Measurements from ENCODE around the gene ZNF84.

Gene ZNF84

DNA sequence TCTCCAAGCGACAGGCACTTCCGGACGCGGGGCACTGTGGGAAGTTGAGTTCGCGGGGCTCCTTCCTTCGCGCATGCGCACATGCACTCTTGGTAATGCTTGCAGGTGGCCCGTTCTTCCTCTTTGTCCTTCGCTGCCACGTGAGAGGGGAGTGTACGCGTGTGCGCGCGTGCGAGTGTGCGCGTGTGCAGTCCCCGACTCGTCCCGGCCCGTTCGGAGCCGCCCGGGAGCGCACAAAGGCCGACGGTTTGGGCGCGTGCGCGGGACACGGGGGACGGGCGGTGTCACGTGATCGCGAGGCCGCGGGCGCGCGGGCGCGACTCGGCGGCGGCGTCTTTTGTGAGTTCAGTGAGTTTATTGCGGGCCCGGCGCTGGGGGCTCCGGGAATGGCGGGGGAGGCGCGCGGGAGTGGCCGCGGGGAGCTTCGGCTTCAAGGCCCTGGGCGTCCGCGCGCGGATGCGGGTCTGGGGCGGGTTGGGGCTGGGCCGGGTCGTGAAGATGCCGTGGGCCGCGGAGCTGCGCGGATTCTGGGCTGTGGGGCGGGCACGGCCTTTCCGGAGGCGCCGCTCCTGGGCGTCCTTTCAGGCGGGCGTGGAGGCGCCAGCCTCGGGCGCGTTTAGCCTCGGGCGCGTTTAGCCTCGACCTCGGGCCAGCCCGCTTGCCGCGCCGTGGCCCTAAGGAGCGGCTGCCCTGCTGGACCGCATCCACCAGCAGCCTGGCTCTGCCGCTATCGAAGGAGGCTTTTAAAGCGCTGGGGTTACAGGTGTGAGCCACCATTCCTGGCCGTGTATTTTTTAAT, at the start of gene ZNF84:
TSS of gene ZNF84 (plus strand) at position 303 of the 799 bp plus-strand sequence. CDS start 3,959 bp downstream, outside the sequence.
- H3K9ac ChIP-seq (ENCODE audit: low read length) = peak within 1 kb of the TSS; percentile 84
- TF ChIP-seq EZH2phosphoT487 (IDR thresholded peaks at IDR 0.05; ENCODE audit: low read depth) = no peak
- TF ChIP-seq, protein P1, sequence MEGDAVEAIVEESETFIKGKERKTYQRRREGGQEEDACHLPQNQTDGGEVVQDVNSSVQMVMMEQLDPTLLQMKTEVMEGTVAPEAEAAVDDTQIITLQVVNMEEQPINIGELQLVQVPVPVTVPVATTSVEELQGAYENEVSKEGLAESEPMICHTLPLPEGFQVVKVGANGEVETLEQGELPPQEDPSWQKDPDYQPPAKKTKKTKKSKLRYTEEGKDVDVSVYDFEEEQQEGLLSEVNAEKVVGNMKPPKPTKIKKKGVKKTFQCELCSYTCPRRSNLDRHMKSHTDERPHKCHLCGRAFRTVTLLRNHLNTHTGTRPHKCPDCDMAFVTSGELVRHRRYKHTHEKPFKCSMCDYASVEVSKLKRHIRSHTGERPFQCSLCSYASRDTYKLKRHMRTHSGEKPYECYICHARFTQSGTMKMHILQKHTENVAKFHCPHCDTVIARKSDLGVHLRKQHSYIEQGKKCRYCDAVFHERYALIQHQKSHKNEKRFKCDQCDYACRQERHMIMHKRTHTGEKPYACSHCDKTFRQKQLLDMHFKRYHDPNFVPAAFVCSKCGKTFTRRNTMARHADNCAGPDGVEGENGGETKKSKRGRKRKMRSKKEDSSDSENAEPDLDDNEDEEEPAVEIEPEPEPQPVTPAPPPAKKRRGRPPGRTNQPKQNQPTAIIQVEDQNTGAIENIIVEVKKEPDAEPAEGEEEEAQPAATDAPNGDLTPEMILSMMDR (IDR thresholded peaks at IDR 0.05; ENCODE audit: low read depth, low read length) = no peak
- H2AFZ ChIP-seq (ENCODE audit: low read depth, low read length) = peak within 1 kb of the TSS; percentile 86
- H4K20me1 ChIP-seq (ENCODE audit: insufficient read depth, low read length) = no peaks in the 10 kb centered on the region
- peaks cover 48% of the 10 kb centered on the region for H3K79me2 ChIP-seq (ENCODE audit: low read length)
- no peaks in the 10 kb centered on the region for H3K27me3 ChIP-seq (ENCODE audit: low read depth, low read length)
- peak within 1 kb of the TSS; percentile 70 for H3K4me2 ChIP-seq (ENCODE audit: low read length)
- peak within 1 kb of the TSS; percentile 80 for H3K27ac ChIP-seq (ENCODE audit: low read length)
- H3K9me3 ChIP-seq (ENCODE audit: insufficient read depth, low read length) = peaks cover 55% of the 10 kb centered on the region
- 0 out of 2 replicates have a peak, but pooled peaks cover 3% of the 10 kb centered on the region for H3K4me1 ChIP-seq (ENCODE audit: low read length)
- peak within 1 kb of the TSS; percentile 87 for H3K4me3 ChIP-seq (ENCODE audit: low read length)
- peaks cover 45% of the 10 kb centered on the region for H3K36me3 ChIP-seq (replicated peaks; ENCODE audit: low read depth, low read length)

DNA sequence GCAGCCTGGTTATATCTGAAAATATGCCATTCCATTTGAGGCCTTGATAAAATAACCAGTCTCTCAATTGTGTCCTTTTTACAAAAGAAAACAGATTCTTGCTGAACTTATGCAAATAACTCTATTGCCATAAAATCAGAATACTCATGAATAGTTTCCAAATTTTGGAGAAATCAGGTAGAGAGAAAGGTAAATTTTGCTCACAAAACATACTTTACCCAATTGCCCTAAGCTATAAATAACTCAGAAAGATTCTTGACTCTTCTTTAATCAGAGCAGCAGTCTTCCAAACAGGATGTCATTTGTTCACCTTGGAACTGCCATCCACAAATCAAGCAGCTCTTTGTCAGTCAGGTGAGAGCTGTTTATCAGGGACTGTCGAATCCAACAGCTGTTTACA, 38.6 kb upstream of the ZNF84 start:
- H4K20me1 ChIP-seq (ENCODE audit: insufficient read depth, low read length) = no peaks in the 10 kb centered on the region
- H3K9me3 ChIP-seq (ENCODE audit: insufficient read depth, low read length) = peaks cover 36% of the 10 kb centered on the region
- peaks cover 72% of the 10 kb centered on the region for H3K36me3 ChIP-seq (replicated peaks; ENCODE audit: low read depth, low read length)
- H3K9ac ChIP-seq (ENCODE audit: low read length) = no peak overlapping the region
- TF ChIP-seq, protein P1 (IDR thresholded peaks at IDR 0.05; ENCODE audit: low read depth, low read length) = no peak
- no peak overlapping the region for H2AFZ ChIP-seq (ENCODE audit: low read depth, low read length)
- H3K79me2 ChIP-seq (ENCODE audit: low read length) = peaks cover 89% of the 10 kb centered on the region
- no peaks in the 10 kb centered on the region for H3K4me1 ChIP-seq (ENCODE audit: low read length)
- H3K27me3 ChIP-seq (ENCODE audit: low read depth, low read length) = no peaks in the 10 kb centered on the region
- no peak overlapping the region for H3K27ac ChIP-seq (ENCODE audit: low read length)
- H3K4me3 ChIP-seq (ENCODE audit: low read length) = no peak overlapping the region
- H3K4me2 ChIP-seq (ENCODE audit: low read length) = no peak overlapping the region

DNA sequence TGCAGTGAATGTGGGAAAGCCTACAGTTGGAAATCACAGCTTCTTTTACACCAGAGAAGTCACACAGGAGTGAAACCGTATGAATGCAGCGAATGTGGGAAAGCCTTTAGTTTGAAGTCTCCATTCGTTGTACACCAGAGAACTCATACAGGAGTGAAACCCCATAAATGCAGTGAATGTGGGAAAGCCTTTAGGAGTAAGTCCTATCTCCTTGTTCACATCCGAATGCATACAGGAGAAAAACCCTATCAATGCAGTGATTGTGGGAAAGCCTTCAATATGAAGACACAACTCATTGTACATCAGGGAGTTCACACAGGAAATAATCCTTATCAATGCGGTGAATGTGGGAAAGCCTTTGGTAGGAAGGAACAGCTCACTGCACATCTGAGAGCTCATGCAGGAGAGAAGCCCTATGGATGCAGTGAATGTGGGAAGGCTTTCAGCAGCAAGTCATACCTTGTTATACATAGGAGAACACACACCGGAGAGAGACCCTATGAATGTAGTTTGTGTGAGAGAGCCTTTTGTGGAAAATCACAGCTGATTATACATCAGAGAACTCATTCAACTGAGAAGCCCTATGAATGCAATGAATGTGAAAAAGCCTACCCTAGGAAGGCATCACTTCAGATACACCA, 26.5 kb upstream of the ZNF84 start:
- Histone ChIP-seq H3K4me1 (ENCODE audit: low read length) (no peaks in the 10 kb centered on the region), H3K9ac (ENCODE audit: low read length) (no peak overlapping the region), H3K27ac (ENCODE audit: low read length) (no peak overlapping the region), H2AFZ (ENCODE audit: low read depth, low read length) (no peak overlapping the region), H3K79me2 (ENCODE audit: low read length) (0 out of 2 replicates have a peak, but pooled peaks cover 5% of the 10 kb centered on the region), H3K4me2 (ENCODE audit: low read length) (no peak overlapping the region), H3K9me3 (ENCODE audit: insufficient read depth, low read length) (peaks cover 46% of the 10 kb centered on the region), H3K27me3 (ENCODE audit: low read depth, low read length) (no peaks in the 10 kb centered on the region), H4K20me1 (ENCODE audit: insufficient read depth, low read length) (no peaks in the 10 kb centered on the region), H3K4me3 (ENCODE audit: low read length) (no peak overlapping the region), H3K36me3 (replicated peaks; ENCODE audit: low read depth, low read length) (peaks cover 87% of the 10 kb centered on the region)
- no peak for TF ChIP-seq EZH2phosphoT487 (IDR thresholded peaks at IDR 0.05; ENCODE audit: low read depth)
- TF ChIP-seq, protein P1 (IDR thresholded peaks at IDR 0.05; ENCODE audit: low read depth, low read length) = no peak

DNA sequence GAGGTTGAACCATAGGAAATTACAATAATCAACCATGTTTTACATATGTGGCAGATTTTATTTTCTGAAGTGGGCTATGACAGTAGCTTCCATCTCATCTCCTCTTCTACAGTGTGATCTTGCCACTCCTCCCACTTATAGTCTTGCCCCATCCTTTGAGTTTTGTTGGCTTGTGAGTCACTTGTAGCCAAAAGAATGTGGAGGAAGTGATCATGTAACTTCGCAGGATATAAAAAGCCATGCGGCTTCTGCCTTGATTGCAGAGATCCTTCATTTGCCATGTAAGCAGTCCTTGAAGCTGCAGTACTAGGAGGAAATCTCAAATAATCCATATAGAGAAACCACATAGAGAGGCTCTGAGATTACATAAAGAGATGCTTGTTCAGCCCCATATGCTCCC, 13.7 kb upstream of the ZNF84 start:
- Histone ChIP-seq H3K27ac (ENCODE audit: low read length) (no peak overlapping the region), H3K9me3 (ENCODE audit: insufficient read depth, low read length) (no peaks in the 10 kb centered on the region), H3K4me2 (ENCODE audit: low read length) (no peak overlapping the region), H3K36me3 (replicated peaks; ENCODE audit: low read depth, low read length) (peaks cover 43% of the 10 kb centered on the region), H3K27me3 (ENCODE audit: low read depth, low read length) (no peaks in the 10 kb centered on the region), H3K4me1 (ENCODE audit: low read length) (no peaks in the 10 kb centered on the region), H2AFZ (ENCODE audit: low read depth, low read length) (no peak overlapping the region), H3K9ac (ENCODE audit: low read length) (no peak overlapping the region), H3K4me3 (ENCODE audit: low read length) (no peak overlapping the region), H3K79me2 (ENCODE audit: low read length) (no peaks in the 10 kb centered on the region), H4K20me1 (ENCODE audit: insufficient read depth, low read length) (no peaks in the 10 kb centered on the region)
- TF ChIP-seq EZH2phosphoT487 (IDR thresholded peaks at IDR 0.05; ENCODE audit: low read depth) = no peak
- TF ChIP-seq, protein P1 (IDR thresholded peaks at IDR 0.05; ENCODE audit: low read depth, low read length) = no peak
